ENCODE data around the gene BHMT2. TPM values are rescaled to one million over a fixed set of nuclear protein-coding genes. Genes with fewer than 3 reads are reported as not detected.

BHMT2 gene
- total and polyA plus RNA-seq, 10 of the 15 experiments (the other 5 are each of a cell fraction or from before 2014, with no cell fraction given) = not detected

DNA sequence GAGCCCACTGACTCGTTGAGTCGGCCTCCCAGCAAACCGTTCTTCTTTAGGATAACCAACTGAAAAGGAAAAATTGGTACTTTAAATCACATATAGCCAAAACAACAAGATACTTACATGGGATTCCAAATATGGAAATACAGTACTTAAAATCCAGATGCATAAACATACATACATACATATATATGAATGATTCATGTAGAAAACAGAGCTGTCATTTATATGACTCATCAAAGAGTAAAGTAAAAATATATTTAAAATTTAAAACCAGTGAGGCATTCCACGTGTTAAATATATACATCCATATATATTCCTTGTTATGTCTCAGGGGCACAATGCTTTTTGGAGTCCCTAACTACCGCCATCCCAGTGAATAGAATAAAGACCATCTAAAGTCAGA is 36.8 kb upstream of the BHMT2 start (continued):
- TF ChIP-seq HSF1 (IDR thresholded peaks at IDR 0.05; ENCODE audit: low read depth, low read length) (no peak), ETV6 (conservative IDR thresholded peaks at IDR 0.05 in 1 of 2, IDR thresholded peaks at IDR 0.05 in 1 of 2; ENCODE audit: borderline replicate concordance in 1 of 2, low read depth in 1 of 2) (no peak), CBX5 (IDR thresholded peaks at IDR 0.05; ENCODE audit: low read depth) (no peak), FOXM1 (IDR thresholded peaks at IDR 0.05; ENCODE audit: low read depth, low read length) (no peak), IKZF1 (conservative IDR thresholded peaks at IDR 0.05) (no peak), ZSCAN29 (IDR thresholded peaks at IDR 0.05) (no peak), RAD21 (IDR thresholded peaks at IDR 0.05; ENCODE audit: insufficient read depth, low read depth, low read length) (no peak)
- TF ChIP-seq, protein P1, sequence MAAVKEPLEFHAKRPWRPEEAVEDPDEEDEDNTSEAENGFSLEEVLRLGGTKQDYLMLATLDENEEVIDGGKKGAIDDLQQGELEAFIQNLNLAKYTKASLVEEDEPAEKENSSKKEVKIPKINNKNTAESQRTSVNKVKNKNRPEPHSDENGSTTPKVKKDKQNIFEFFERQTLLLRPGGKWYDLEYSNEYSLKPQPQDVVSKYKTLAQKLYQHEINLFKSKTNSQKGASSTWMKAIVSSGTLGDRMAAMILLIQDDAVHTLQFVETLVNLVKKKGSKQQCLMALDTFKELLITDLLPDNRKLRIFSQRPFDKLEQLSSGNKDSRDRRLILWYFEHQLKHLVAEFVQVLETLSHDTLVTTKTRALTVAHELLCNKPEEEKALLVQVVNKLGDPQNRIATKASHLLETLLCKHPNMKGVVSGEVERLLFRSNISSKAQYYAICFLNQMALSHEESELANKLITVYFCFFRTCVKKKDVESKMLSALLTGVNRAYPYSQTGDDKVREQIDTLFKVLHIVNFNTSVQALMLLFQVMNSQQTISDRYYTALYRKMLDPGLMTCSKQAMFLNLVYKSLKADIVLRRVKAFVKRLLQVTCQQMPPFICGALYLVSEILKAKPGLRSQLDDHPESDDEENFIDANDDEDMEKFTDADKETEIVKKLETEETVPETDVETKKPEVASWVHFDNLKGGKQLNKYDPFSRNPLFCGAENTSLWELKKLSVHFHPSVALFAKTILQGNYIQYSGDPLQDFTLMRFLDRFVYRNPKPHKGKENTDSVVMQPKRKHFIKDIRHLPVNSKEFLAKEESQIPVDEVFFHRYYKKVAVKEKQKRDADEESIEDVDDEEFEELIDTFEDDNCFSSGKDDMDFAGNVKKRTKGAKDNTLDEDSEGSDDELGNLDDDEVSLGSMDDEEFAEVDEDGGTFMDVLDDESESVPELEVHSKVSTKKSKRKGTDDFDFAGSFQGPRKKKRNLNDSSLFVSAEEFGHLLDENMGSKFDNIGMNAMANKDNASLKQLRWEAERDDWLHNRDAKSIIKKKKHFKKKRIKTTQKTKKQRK (IDR thresholded peaks at IDR 0.05; ENCODE audit: low read depth, low read length) = no peak

Measured in GM12878 (cell line).